GM23338 (cell line): ENCODE measurements around the gene ANO7. TPM values are rescaled to one million over a fixed set of nuclear protein-coding genes. Genes with fewer than 3 reads are reported as not detected.

ENCODE experiments used
- ATAC-seq: fragments of 200-7000 bp; cut with Tn5 transposase; 3 replicates; pipeline ENCODE4 v1.9.1; 2020
- DNase-seq: peaks from one replicate; pipeline ENCODE4 v3.0.0-alpha.2; 2015; ENCODE audit warnings: low spot score
- H2AFZ ChIP-seq: fragments of 200-600 bp; sonication (generic); 2 replicates; pipeline ENCODE4 v1.8.0; 2016; ENCODE audit warnings: antibody characterized with exemption, mild to moderate bottlenecking, moderate library complexity
- H3F3A ChIP-seq: fragments of 200-600 bp; sonication (generic); replicated peaks from 2 replicates; pipeline ENCODE4 v1.8.0; 2017; ENCODE audit warnings: antibody characterized with exemption, mixed run types, low read depth
- H3K27ac ChIP-seq: fragments of 200-600 bp; sonication (generic); 2 replicates; pipeline ENCODE4 v1.6.1; 2016; ENCODE audit warnings: low read depth
- H3K27me3 ChIP-seq: fragments of 200-600 bp; sonication (generic); 2 replicates; pipeline ENCODE4 v1.8.0; 2016; ENCODE audit warnings: mild to moderate bottlenecking, mixed run types, moderate library complexity; ENCODE audit not compliant: insufficient read depth
- H3K36me3 ChIP-seq: fragments of 200-600 bp; sonication (generic); 2 replicates; pipeline ENCODE4 v1.8.0; 2016; ENCODE audit warnings: mild to moderate bottlenecking; ENCODE audit not compliant: insufficient read depth
- H3K4me1 ChIP-seq: fragments of 200-600 bp; sonication (generic); 2 replicates; pipeline ENCODE4 v1.8.0; 2016; ENCODE audit warnings: mild to moderate bottlenecking, moderate library complexity; ENCODE audit not compliant: insufficient read depth
- H3K4me2 ChIP-seq: fragments of 200-600 bp; sonication (generic); 2 replicates; pipeline ENCODE4 v1.7.1; 2017; ENCODE audit warnings: mixed run types
- H3K4me3 ChIP-seq: fragments of 200-600 bp; sonication (generic); 2 replicates; pipeline ENCODE4 v1.6.1; 2016; ENCODE audit warnings: mixed run types
- H3K79me2 ChIP-seq: fragments of 200-600 bp; sonication (generic); replicated peaks from 2 replicates; pipeline ENCODE4 v1.8.0; 2017; ENCODE audit warnings: mild to moderate bottlenecking; ENCODE audit not compliant: insufficient read depth
- H3K9me2 ChIP-seq: fragments of 200-600 bp; sonication (generic); 2 replicates; pipeline ENCODE4 v1.8.0; 2017; ENCODE audit not compliant: insufficient read depth
- H4K20me1 ChIP-seq: fragments of 200-600 bp; sonication (generic); replicated peaks from 2 replicates; pipeline ENCODE4 v1.8.0; 2017; ENCODE audit warnings: mild to moderate bottlenecking; ENCODE audit not compliant: insufficient read depth
- H3K27ac Mint-ChIP-seq: 2 replicates; pipeline ENCODE4 v1.8.0; 2020; ENCODE audit warnings: inconsistent platforms, mild to moderate bottlenecking, moderate library complexity, mixed read lengths
- H3K27me3 Mint-ChIP-seq: 3 replicates; pipeline ENCODE4 v1.8.0; 2022; ENCODE audit warnings: low read depth, mild to moderate bottlenecking, moderate library complexity, mixed read lengths, inconsistent platforms; ENCODE audit not compliant: insufficient read depth, poor library complexity
- H3K36me3 Mint-ChIP-seq: 3 replicates; pipeline ENCODE4 v1.8.0; 2021; ENCODE audit warnings: low read depth, mild to moderate bottlenecking, inconsistent platforms, moderate library complexity, mixed read lengths
- H3K4me1 Mint-ChIP-seq: 3 replicates; pipeline ENCODE4 v1.8.0; 2020; ENCODE audit warnings: mild to moderate bottlenecking, inconsistent platforms, mixed read lengths
- H3K4me3 Mint-ChIP-seq: 3 replicates; pipeline ENCODE4 v1.8.0; 2021; ENCODE audit warnings: moderate library complexity, mild to moderate bottlenecking, inconsistent platforms, mixed read lengths
- H3K9me3 Mint-ChIP-seq: 3 replicates; pipeline ENCODE4 v1.8.0; 2020; ENCODE audit warnings: moderate library complexity, mild to moderate bottlenecking, inconsistent platforms, mixed read lengths
- CTCF ChIP-seq, 2 experiments: fragments of 200-600 bp in 1 of 2; sonication (generic) in 1 of 2; conservative IDR thresholded peaks; 2 replicates each; pipeline versions ENCODE4 v1.5.1 to v1.6.1; 2016 to 2017; ENCODE audit warnings: antibody characterized with exemption in 2 of 2, low read depth in 2 of 2, mild to moderate bottlenecking in 2 of 2, moderate library complexity in 1 of 2
- JUNB ChIP-seq: IDR thresholded peaks from one replicate; pipeline ENCODE4 v1.6.1; 2016; ENCODE audit warnings: antibody characterized with exemption; ENCODE audit not compliant: unreplicated experiment
- NANOG ChIP-seq: IDR thresholded peaks from 2 replicates; pipeline ENCODE4 v1.6.1; 2016; ENCODE audit warnings: antibody characterized with exemption, borderline replicate concordance
- POLR2AphosphoS5 ChIP-seq: IDR thresholded peaks from 2 replicates; pipeline ENCODE4 v1.6.1; 2016; ENCODE audit warnings: antibody characterized with exemption, low read depth
- ZNF114 ChIP-seq: fragments of 250-450 bp; sonication (Bioruptor Pico); IDR thresholded peaks from 2 replicates; pipeline ENCODE4 v1.5.0; 2020; ENCODE audit warnings: mild to moderate bottlenecking, moderate library complexity
- ZNF331 ChIP-seq: fragments of 250-450 bp; sonication (Bioruptor Pico); IDR thresholded peaks from 2 replicates; pipeline ENCODE4 v1.5.0; 2020; ENCODE audit warnings: low read depth, mild to moderate bottlenecking, moderate library complexity
- ZNF462 ChIP-seq: fragments of 250-450 bp; sonication (Bioruptor Pico); IDR thresholded peaks from 2 replicates; pipeline ENCODE4 v1.5.0; 2020; ENCODE audit warnings: mild to moderate bottlenecking, moderate library complexity
- polyA plus RNA-seq: library from polyadenylated mRNA; unstranded; fragments of >200 nt; fragmentation: Nextera tagmentation; extraction: Ambion mirVana; gene quantifications from 2 replicates; pipeline ENCODE4 v1.2.1, GENCODE V29; 2016
- total RNA-seq: library from RNA; depleted of rRNA; stranded (reverse); fragments of >200 nt; shearing (Covaris generic); gene quantifications from 2 replicates; pipeline ENCODE4 v1.2.3, GENCODE V29; 2014

ANO7 gene
- total and polyA plus RNA-seq, 2 experiments from 2014 or later = 3.6 to 5.1 TPM

GRCh38 chr2:241173557-241173956 is 14.9 kb upstream of the ANO7 start:
- H3K4me1 Mint-ChIP-seq = no peaks in the 10 kb centered on the region
- no peaks in the 10 kb centered on the region for H3F3A ChIP-seq
- peaks cover 43% of the 10 kb centered on the region for H3K36me3 Mint-ChIP-seq
- DNase-seq = no peak
- H3K9me3 Mint-ChIP-seq = peaks cover 12% of the 10 kb centered on the region; the same call in 1 of the 3 replicates
- H3K27me3 ChIP-seq = no peaks in the 10 kb centered on the region
- H3K4me3 ChIP-seq = no peak overlapping the region
- no peak overlapping the region for H2AFZ ChIP-seq
- no peaks in the 10 kb centered on the region for H3K4me1 ChIP-seq
- ATAC-seq = no peak
- H3K27me3 Mint-ChIP-seq = peaks cover 3% of the 10 kb centered on the region
- no peak overlapping the region for H3K4me2 ChIP-seq
- no peak for TF ChIP-seq NANOG
- TF ChIP-seq POLR2AphosphoS5 = no peak
- no peak for TF ChIP-seq ZNF114 (CRISPR knock-in tag)
- no peak for TF ChIP-seq ZNF462 (CRISPR knock-in tag)
- no peak for TF ChIP-seq JUNB
- TF ChIP-seq ZNF331 (CRISPR knock-in tag) = no peak
- no peak for TF ChIP-seq CTCF (conservative IDR thresholded peaks at IDR 0.05; ENCODE audit: low read depth in 2 of 2)
- H3K27ac Mint-ChIP-seq = no peak overlapping the region
- no peaks in the 10 kb centered on the region for H4K20me1 ChIP-seq
- peaks cover 9% of the 10 kb centered on the region; the same call in 1 of the 2 replicates for H3K36me3 ChIP-seq
- no peaks in the 10 kb centered on the region for H3K79me2 ChIP-seq
- no peak overlapping the region for H3K4me3 Mint-ChIP-seq
- H3K9me2 ChIP-seq = no peaks in the 10 kb centered on the region
- H3K27ac ChIP-seq = no peak overlapping the region
